ENCODE measurements around the gene PSMD8.

- TF ChIP-seq POLR2A (IDR thresholded peaks at IDR 0.05; ENCODE audit: low read depth, low read length): no peak
- TF ChIP-seq TAF1 (IDR thresholded peaks at IDR 0.05; ENCODE audit: borderline replicate concordance, low read depth, low read length): no peak
- TF ChIP-seq POLR2AphosphoS5 (IDR thresholded peaks at IDR 0.05; ENCODE audit: low read depth, low read length): no peak
Measured at GRCh38 chr19:38433268-38433733, 58.9 kb downstream of the PSMD8 start, which contains the start of gene RYR1.

All from GM12892 (cell line).